G401 (cell line): Measurements from ENCODE around the gene RIC8B. TPM values are rescaled to one million over a fixed set of nuclear protein-coding genes. Genes with fewer than 3 reads are reported as not detected.

Experiments used
- DNase-seq: peaks from one replicate; pipeline ENCODE4 v3.0.0-alpha.2; 2015; ENCODE audit warnings: low spot score
- in situ Hi-C: cut with HindIII; loops from 2 replicates; pipeline ENCODE4 v1.10.0; 2016; ENCODE audit warnings: low sequenced_read_pairs, mixed read lengths
- total RNA-seq: library from RNA; depleted of rRNA; stranded (reverse); fragments of >200 nt; shearing (Covaris generic); gene quantifications from 2 replicates; pipeline ENCODE4 v1.2.3, GENCODE V29; 2014

The RIC8B gene
- total RNA-seq, 1 experiment from 2014 or later, result 19.4 TPM

- in situ Hi-C loops, result no loop called here
- no peak for DNase-seq
Measured at GRCh38 chr12:106855221-106855758, 80.8 kb downstream of the RIC8B start.

GRCh38 chr12:106861984-106862916 is 87.8 kb downstream of the RIC8B start:
- in situ Hi-C loops, result no loop called here
- DNase-seq, result no peak

- no peak for DNase-seq
- in situ Hi-C loops, result no loop called here
Measured at GRCh38 chr12:106863189-106863588, 88.7 kb downstream of the RIC8B start.

GRCh38 chr12:106865683-106866082 is 91.2 kb downstream of the RIC8B start:
- in situ Hi-C loops, result no loop called here
- DNase-seq, result no peak

- in situ Hi-C loops, result no loop called here
- DNase-seq, result no peak
Measured at GRCh38 chr12:106866426-106867080, 92.1 kb downstream of the RIC8B start.

- no peak for DNase-seq
- in situ Hi-C loops, result no loop called here
Measured at GRCh38 chr12:106867651-106868050, 93.2 kb downstream of the RIC8B start.

GRCh38 chr12:106868982-106869700 is 94.7 kb downstream of the RIC8B start:
- in situ Hi-C loops, result no loop called here

GRCh38 chr12:106870116-106870515 is 95.6 kb downstream of the RIC8B start:
- in situ Hi-C loops, result no loop called here
- DNase-seq, result no peak

More at GRCh38 chr12:106868982-106869700, 94.7 kb downstream of the RIC8B start:
- DNase-seq, result no peak

- DNase-seq, result no peak
- in situ Hi-C loops, result no loop called here
Measured at GRCh38 chr12:106871477-106871876, 97.0 kb downstream of the RIC8B start.

- in situ Hi-C loops, result no loop called here
Measured at GRCh38 chr12:106873983-106874382, 99.5 kb downstream of the RIC8B start.

GRCh38 chr12:106878804-106879203 is 104.3 kb downstream of the RIC8B start:
- no peak for DNase-seq
- in situ Hi-C loops, result no loop called here

More at GRCh38 chr12:106873983-106874382, 99.5 kb downstream of the RIC8B start:
- no peak for DNase-seq

GRCh38 chr12:106879612-106880011 is 105.1 kb downstream of the RIC8B start:
- in situ Hi-C loops, result no loop called here
- DNase-seq, result no peak

GRCh38 chr12:106883426-106883825 is 108.9 kb downstream of the RIC8B start:
- in situ Hi-C loops, result no loop called here
- no peak for DNase-seq

- in situ Hi-C loops, result no loop called here
Measured at GRCh38 chr12:106885026-106885425, 110.5 kb downstream of the RIC8B start.

GRCh38 chr12:106885541-106886249 is 111.2 kb downstream of the RIC8B start:
- in situ Hi-C loops, result no loop called here

More at GRCh38 chr12:106885026-106885425, 110.5 kb downstream of the RIC8B start:
- no peak for DNase-seq

GRCh38 chr12:106886932-106887331 is 112.5 kb downstream of the RIC8B start:
- in situ Hi-C loops, result no loop called here
- no peak for DNase-seq

More at GRCh38 chr12:106885541-106886249, 111.2 kb downstream of the RIC8B start:
- no peak for DNase-seq

GRCh38 chr12:106888348-106888970 is 114.0 kb downstream of the RIC8B start:
- in situ Hi-C loops, result no loop called here
- no peak for DNase-seq

GRCh38 chr12:106889326-106889725 is 114.8 kb downstream of the RIC8B start:
- no peak for DNase-seq
- in situ Hi-C loops, result no loop called here
